Measurements from ENCODE around the gene ACADSB. TPM values are rescaled to one million over a fixed set of nuclear protein-coding genes. Genes with fewer than 3 reads are reported as not detected.

The ACADSB gene
- total RNA-seq, 1 donor from 2014 or later, result 22.7 TPM

- TF ChIP-seq, protein P1, sequence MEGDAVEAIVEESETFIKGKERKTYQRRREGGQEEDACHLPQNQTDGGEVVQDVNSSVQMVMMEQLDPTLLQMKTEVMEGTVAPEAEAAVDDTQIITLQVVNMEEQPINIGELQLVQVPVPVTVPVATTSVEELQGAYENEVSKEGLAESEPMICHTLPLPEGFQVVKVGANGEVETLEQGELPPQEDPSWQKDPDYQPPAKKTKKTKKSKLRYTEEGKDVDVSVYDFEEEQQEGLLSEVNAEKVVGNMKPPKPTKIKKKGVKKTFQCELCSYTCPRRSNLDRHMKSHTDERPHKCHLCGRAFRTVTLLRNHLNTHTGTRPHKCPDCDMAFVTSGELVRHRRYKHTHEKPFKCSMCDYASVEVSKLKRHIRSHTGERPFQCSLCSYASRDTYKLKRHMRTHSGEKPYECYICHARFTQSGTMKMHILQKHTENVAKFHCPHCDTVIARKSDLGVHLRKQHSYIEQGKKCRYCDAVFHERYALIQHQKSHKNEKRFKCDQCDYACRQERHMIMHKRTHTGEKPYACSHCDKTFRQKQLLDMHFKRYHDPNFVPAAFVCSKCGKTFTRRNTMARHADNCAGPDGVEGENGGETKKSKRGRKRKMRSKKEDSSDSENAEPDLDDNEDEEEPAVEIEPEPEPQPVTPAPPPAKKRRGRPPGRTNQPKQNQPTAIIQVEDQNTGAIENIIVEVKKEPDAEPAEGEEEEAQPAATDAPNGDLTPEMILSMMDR (IDR thresholded peaks at IDR 0.05), result no peak
- DNase-seq (no peak), ATAC-seq (ENCODE audit: low read depth) (no peak)
- Mint-ChIP-seq H3K9me3 (no peaks in the 10 kb centered on the region), H3K27me3 (no peaks in the 10 kb centered on the region), H3K27ac (no peak overlapping the region), H3K4me3 (no peak overlapping the region), H3K4me1 (no peaks in the 10 kb centered on the region), H3K36me3 (ENCODE audit: low read depth) (peaks cover 27% of the 10 kb centered on the region)
- CTCF ChIA-PET, result interaction anchor here (0.6 to 1.4 kb wide), 2 partner anchors 9 to 33 kb away, joined by 3 read pairs; no protein-coding TSS in a partner anchor
- POLR2A ChIA-PET, result no interaction called here
- intact Hi-C loops (cut with micrococcal nuclease), result no loop called here
Observed at GRCh38 chr10:123035467-123036086, 26.8 kb downstream of the ACADSB start.

GRCh38 chr10:123038782-123039631 lies 30.2 kb downstream of the ACADSB start:
- ATAC-seq (ENCODE audit: low read depth) (no peak), DNase-seq (no peak)
- H3K4me3 Mint-ChIP-seq, result no peak overlapping the region
- H3K4me1 Mint-ChIP-seq, result no peaks in the 10 kb centered on the region
- no peak overlapping the region for H3K27ac Mint-ChIP-seq
- TF ChIP-seq, protein P1 (IDR thresholded peaks at IDR 0.05), result no peak
- H3K9me3 Mint-ChIP-seq, result no peaks in the 10 kb centered on the region
- H3K27me3 Mint-ChIP-seq, result no peaks in the 10 kb centered on the region
- ChIA-PET CTCF (no interaction called here), POLR2A (no interaction called here)
- peaks cover 29% of the 10 kb centered on the region for H3K36me3 Mint-ChIP-seq (ENCODE audit: low read depth)
- intact Hi-C loops (cut with micrococcal nuclease), result no loop called here

- TF ChIP-seq, protein P1 (IDR thresholded peaks at IDR 0.05), result no peak
- Mint-ChIP-seq H3K4me1 (no peaks in the 10 kb centered on the region), H3K27ac (no peak overlapping the region), H3K4me3 (no peak overlapping the region), H3K9me3 (no peaks in the 10 kb centered on the region), H3K36me3 (ENCODE audit: low read depth) (peaks cover 24% of the 10 kb centered on the region), H3K27me3 (no peaks in the 10 kb centered on the region)
- CTCF ChIA-PET, result no interaction called here
- intact Hi-C loops (cut with micrococcal nuclease), result no loop called here
- no peak for DNase-seq
- POLR2A ChIA-PET, result no interaction called here
- ATAC-seq (ENCODE audit: low read depth), result no peak
Observed at GRCh38 chr10:123039632-123039930, 30.8 kb downstream of the ACADSB start.

DNA sequence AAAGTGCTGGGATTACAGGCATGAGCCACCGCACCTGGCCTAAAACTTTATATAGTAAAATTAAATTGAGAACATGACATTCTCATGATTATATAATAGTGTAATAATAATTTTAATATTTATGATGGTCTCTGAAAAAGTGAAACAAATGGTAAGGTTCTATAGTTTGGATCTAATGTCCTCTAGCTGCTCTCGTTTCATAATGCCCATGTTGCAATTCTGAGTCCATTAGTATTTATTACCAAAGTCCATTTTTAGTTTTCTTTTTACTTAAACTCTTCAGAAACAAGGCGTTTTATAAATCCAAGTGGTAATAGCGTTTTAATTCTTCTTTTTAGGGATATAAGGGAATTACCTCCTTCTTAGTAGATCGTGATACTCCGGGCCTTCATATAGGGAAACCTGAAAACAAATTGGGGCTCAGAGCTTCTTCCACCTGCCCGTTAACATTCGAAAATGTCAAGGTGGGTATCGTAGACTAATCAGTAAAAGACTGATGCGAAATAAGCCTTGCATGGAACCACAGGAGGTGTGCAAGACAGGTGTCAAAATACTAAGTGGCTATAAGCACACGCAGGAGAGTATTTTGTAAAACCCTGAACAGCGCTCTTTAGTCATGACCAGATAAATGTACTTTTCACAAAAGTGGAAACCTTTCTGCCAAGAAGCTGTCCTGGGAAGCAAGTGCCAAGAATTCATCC lies 34.1 kb downstream of the ACADSB start:
- CTCF ChIA-PET, result interaction anchor here (1.0 to 2.3 kb wide), 6 partner anchors 9 to 517 kb away, joined by 3 to 13 read pairs (median 6); partner anchors contain the start of genes ACADSB and IKZF5
- TF ChIP-seq, protein P1 (IDR thresholded peaks at IDR 0.05), result no peak
- no peak overlapping the region for H3K27ac Mint-ChIP-seq
- H3K36me3 Mint-ChIP-seq (ENCODE audit: low read depth), result peaks cover 16% of the 10 kb centered on the region
- no peaks in the 10 kb centered on the region for H3K4me1 Mint-ChIP-seq
- ATAC-seq (ENCODE audit: low read depth) (no peak), DNase-seq (no peak)
- H3K27me3 Mint-ChIP-seq, result no peaks in the 10 kb centered on the region
- H3K4me3 Mint-ChIP-seq, result no peak overlapping the region
- POLR2A ChIA-PET, result no interaction called here
- H3K9me3 Mint-ChIP-seq, result no peaks in the 10 kb centered on the region
- intact Hi-C loops (cut with micrococcal nuclease), result loop anchor here (1.0 kb wide), 2 partner anchors 90 to 516 kb away; no protein-coding TSS in a partner anchor

All from activated B cell treated with CpG ODN at 0.5 μM for 24 hours (primary cell).